Brain microvascular endothelial cell (primary cell): ENCODE results near the gene PPP1R3E.

Source experiments
- DNase-seq: peaks from one replicate; pipeline ENCODE4 v3.0.0-alpha.2; 2020
- H3K27ac ChIP-seq: fragments of 250-450 bp; sonication (Bioruptor Pico); 2 replicates; pipeline ENCODE4 v1.5.1; 2020; ENCODE audit warnings: mild to moderate bottlenecking, moderate library complexity
- H3K27me3 ChIP-seq: fragments of 250-450 bp; sonication (Bioruptor Pico); replicated peaks from 2 replicates; pipeline ENCODE4 v1.5.1; 2020; ENCODE audit warnings: mild to moderate bottlenecking
- H3K36me3 ChIP-seq: fragments of 250-450 bp; sonication (Bioruptor Pico); replicated peaks from 2 replicates; pipeline ENCODE4 v1.5.1; 2020; ENCODE audit warnings: mild to moderate bottlenecking
- H3K4me3 ChIP-seq: 2 replicates; pipeline ENCODE4 v1.5.1; 2011; ENCODE audit warnings: low read depth, mild to moderate bottlenecking, control low read depth, low read length, moderate library complexity
- CTCF ChIP-seq: IDR thresholded peaks from 2 replicates; pipeline ENCODE4 v1.5.1; 2011; ENCODE audit warnings: low read depth, mild to moderate bottlenecking, moderate library complexity, low read length, control low read depth, inconsistent platforms; ENCODE audit errors: missing control alignments
- in situ Hi-C: cut with HindIII; loops from 2 replicates; pipeline ENCODE4 v1.10.0; 2017; ENCODE audit warnings: low sequenced_read_pairs, low pct_ligation_motif_present

PPP1R3E gene

GRCh38 chr14:23252420-23253333 is 50.0 kb downstream of the PPP1R3E start:
- no peak overlapping the region for H3K4me3 ChIP-seq
- no peak overlapping the region for H3K27ac ChIP-seq
- DNase-seq, result no peak
- no peaks in the 10 kb centered on the region for H3K36me3 ChIP-seq
- no peak for TF ChIP-seq CTCF
- H3K27me3 ChIP-seq, result no peaks in the 10 kb centered on the region
- in situ Hi-C loops, result no loop called here

- no peaks in the 10 kb centered on the region for H3K27me3 ChIP-seq
- in situ Hi-C loops, result no loop called here
- no peaks in the 10 kb centered on the region for H3K36me3 ChIP-seq
- no peak for TF ChIP-seq CTCF
- DNase-seq, result no peak
- H3K27ac ChIP-seq, result no peak overlapping the region
- no peak overlapping the region for H3K4me3 ChIP-seq
These were observed 50.7 kb downstream of the PPP1R3E start for GRCh38 chr14:23252006-23252405.

- Histone ChIP-seq H3K27me3 (no peaks in the 10 kb centered on the region), H3K27ac (no peak overlapping the region), H3K36me3 (no peaks in the 10 kb centered on the region), H3K4me3 (no peak overlapping the region)
- TF ChIP-seq CTCF, result no peak
- in situ Hi-C loops, result no loop called here
- DNase-seq, result no peak
These were observed 52.8 kb downstream of the PPP1R3E start for GRCh38 chr14:23249824-23250223.

GRCh38 chr14:23248601-23249000 is 54.1 kb downstream of the PPP1R3E start:
- TF ChIP-seq CTCF, result no peak
- no peaks in the 10 kb centered on the region for H3K27me3 ChIP-seq
- H3K27ac ChIP-seq, result no peak overlapping the region
- H3K36me3 ChIP-seq, result no peaks in the 10 kb centered on the region
- H3K4me3 ChIP-seq, result no peak overlapping the region
- DNase-seq, result no peak
- in situ Hi-C loops, result no loop called here
